HS-5 (cell line): ENCODE measurements around the gene RMDN2.
"Not testable (repeated sequence)": the region's sequence is repeated elsewhere in the genome, so short reads cannot be mapped to it uniquely, and the experiment has no call there.

Source experiments
- DNase-seq: peaks from one replicate; pipeline ENCODE4 v3.0.0-alpha.2; 2012; ENCODE audit warnings: low read depth

The RMDN2 gene

GRCh38 chr2:37932873-37933272 lies 7.8 kb downstream of the RMDN2 start:
- not testable (repeated sequence) for DNase-seq

GRCh38 chr2:37934591-37935513 lies 9.8 kb downstream of the RMDN2 start:
- no peak for DNase-seq

GRCh38 chr2:37937568-37937967 lies 12.5 kb downstream of the RMDN2 start:
- DNase-seq, result not testable (repeated sequence)

- DNase-seq, result not testable (repeated sequence)
These were observed 16.2 kb downstream of the RMDN2 start for GRCh38 chr2:37941267-37941666.

GRCh38 chr2:37944268-37944667 lies 19.2 kb downstream of the RMDN2 start:
- no peak for DNase-seq

GRCh38 chr2:37947306-37947705 lies 22.2 kb downstream of the RMDN2 start:
- DNase-seq, result no peak

- not testable (repeated sequence) for DNase-seq
These were observed 37.1 kb downstream of the RMDN2 start for GRCh38 chr2:37962018-37962739.

- DNase-seq, result not testable (repeated sequence)
These were observed 37.6 kb downstream of the RMDN2 start for GRCh38 chr2:37962740-37963121.

GRCh38 chr2:37963901-37964300 lies 38.8 kb downstream of the RMDN2 start:
- not testable (repeated sequence) for DNase-seq

GRCh38 chr2:37966326-37966725 lies 41.2 kb downstream of the RMDN2 start:
- DNase-seq, result no peak

- no peak for DNase-seq
These were observed 44.6 kb downstream of the RMDN2 start for GRCh38 chr2:37969731-37970130.

GRCh38 chr2:37971971-37972370 lies 46.9 kb downstream of the RMDN2 start:
- DNase-seq, result no peak

- no peak for DNase-seq
These were observed 48.7 kb downstream of the RMDN2 start for GRCh38 chr2:37973615-37974353.

GRCh38 chr2:37975808-37976207 lies 50.7 kb downstream of the RMDN2 start:
- DNase-seq, result no peak

- no peak for DNase-seq
These were observed 51.3 kb downstream of the RMDN2 start for GRCh38 chr2:37976411-37976810.

- peak; percentile 35 for DNase-seq
These were observed 57.1 kb downstream of the RMDN2 start for GRCh38 chr2:37982147-37982582.

GRCh38 chr2:37982847-37983246 lies 57.8 kb downstream of the RMDN2 start:
- no peak for DNase-seq

- no peak for DNase-seq
These were observed 58.6 kb downstream of the RMDN2 start for GRCh38 chr2:37983719-37984118.

GRCh38 chr2:37984176-37984575 lies 59.1 kb downstream of the RMDN2 start:
- no peak for DNase-seq

GRCh38 chr2:37984589-37984988 lies 59.5 kb downstream of the RMDN2 start:
- DNase-seq, result no peak

GRCh38 chr2:37985333-37985732 lies 60.2 kb downstream of the RMDN2 start:
- peak; percentile 19 for DNase-seq

GRCh38 chr2:37987098-37987775 lies 62.1 kb downstream of the RMDN2 start:
- DNase-seq, result no peak
